ENCODE data around the gene ERCC6. TPM values are rescaled to one million over a fixed set of nuclear protein-coding genes. Genes with fewer than 3 reads are reported as not detected.
A peak's percentile ranks its signal among the peaks of the same experiment; 100 is the strongest.

The ERCC6 gene
- 28.5 TPM for total RNA-seq

DNA sequence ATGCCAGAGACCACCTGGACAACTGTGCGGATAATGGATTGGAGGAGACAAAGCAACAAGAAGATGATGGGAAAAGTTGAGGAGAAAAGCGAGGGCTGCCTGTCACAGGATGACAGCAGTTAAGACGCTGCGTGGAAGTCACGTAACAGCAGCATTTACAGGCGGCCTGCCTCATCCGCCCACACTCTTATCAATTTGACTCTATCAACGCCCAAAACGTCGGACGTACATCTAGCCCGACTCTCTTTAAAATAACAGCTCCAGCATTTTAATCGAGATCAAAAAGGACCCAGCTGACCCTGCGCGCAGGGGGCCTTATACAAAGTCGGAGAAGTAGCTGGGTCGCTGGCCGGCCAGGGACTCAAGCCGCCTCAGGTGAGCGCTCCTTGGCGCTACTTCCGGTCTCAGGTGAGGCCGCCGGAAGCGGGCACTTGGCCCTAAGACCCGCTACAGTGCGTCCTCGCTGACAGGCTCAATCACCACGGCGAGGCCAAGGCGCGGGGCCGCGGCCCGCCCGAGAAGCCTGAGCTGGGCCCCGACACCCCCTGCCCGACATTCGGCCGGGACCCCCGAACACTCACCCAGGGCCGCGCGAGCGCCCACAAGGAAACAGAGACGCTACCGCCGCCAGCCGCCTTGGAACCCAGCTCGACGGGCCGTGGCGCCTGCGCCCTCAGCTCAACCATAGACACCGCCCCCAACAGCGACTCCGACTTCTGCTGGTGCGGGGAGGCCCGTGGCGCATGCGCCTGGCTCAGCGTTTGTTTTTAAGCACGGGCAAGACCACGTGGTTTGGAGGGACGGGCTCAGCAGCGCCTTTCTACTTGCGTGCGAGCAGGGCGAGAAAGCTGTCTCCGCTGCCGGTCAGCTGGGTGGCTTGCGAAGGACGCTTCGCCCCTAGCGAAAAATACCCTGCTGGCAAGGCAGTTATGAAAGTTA is at the start of gene ERCC6:
Gene ERCC6 (minus strand): TSS at position 741 of the 939 bp plus-strand sequence.
- DNase-seq = peak; percentile 98

DNA sequence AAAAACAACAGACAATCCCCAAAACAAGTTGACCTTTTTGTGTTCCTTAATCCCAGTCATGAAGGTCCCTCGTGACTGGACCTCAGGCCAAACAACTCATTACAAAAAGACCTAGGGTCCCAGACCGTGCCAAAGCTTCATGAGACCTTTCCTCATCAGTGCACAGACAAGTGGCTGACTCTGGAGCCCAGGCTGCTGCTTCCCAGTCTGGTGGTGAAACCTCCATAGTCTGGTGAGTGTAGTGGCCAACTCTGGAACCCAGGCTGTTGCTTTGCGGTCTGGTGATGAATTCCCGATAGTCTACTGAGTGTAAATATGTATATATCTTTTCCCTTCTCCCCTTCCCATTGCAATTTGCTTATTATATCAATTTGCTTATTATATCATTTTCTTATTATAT is 49.1 kb upstream of the ERCC6 start:
- no peak for DNase-seq

DNA sequence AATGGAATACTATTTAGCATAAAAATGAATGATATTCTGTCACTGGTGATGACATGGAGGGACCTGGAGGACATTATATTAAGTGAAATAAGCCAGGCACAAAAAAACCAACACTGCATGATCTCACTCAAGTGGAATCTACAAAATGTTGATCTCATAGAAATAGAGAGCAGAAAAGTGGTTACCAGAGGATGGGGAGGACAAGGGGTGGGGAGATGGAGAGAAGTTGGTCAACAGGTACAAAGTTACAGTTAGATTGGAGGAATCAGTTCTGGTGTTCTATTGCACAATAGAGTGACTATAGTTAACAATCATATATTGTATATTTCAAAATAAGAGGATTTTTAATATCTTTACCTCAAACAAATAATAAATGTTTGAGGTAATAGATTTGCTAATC is 46.5 kb upstream of the ERCC6 start:
- DNase-seq = no peak

DNA sequence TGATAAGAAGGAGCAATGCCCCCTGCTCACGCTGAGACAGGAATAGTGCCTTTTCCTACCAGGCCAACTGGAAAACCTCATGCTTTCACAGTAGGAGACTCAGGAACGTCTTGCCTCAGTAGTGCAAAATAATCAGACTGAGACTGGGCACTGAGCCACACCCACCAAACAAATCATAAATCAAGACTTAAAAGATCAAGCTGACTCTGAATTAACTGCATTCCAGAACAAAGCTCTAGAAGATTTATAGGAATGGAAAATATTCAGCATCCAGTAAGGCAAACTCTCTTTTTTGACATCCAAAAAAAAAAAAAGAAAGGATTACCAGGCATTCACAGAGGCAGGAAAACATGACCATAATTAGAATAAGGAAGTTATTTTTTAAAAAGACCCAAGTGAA is 40.7 kb upstream of the ERCC6 start:
- no peak for DNase-seq

DNA sequence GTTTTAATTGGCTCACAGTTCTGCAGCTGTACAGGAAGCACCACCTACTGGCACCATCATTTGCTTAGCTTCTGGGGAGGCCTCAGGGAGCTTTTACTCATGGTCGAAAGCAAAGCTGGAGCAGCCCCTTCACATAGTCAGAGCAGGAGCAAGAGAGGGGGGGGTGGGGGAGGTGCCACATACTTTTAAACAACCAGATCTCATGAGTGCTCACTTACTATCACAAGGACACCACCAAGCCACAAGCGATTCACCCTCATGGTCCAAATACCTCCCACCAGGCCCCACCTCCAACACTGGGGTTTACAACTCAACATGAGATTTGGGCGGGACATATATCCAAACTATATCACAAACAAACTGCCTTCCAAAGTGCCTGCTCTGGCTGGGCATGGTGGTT is 39.5 kb upstream of the ERCC6 start:
- DNase-seq = no peak

DNA sequence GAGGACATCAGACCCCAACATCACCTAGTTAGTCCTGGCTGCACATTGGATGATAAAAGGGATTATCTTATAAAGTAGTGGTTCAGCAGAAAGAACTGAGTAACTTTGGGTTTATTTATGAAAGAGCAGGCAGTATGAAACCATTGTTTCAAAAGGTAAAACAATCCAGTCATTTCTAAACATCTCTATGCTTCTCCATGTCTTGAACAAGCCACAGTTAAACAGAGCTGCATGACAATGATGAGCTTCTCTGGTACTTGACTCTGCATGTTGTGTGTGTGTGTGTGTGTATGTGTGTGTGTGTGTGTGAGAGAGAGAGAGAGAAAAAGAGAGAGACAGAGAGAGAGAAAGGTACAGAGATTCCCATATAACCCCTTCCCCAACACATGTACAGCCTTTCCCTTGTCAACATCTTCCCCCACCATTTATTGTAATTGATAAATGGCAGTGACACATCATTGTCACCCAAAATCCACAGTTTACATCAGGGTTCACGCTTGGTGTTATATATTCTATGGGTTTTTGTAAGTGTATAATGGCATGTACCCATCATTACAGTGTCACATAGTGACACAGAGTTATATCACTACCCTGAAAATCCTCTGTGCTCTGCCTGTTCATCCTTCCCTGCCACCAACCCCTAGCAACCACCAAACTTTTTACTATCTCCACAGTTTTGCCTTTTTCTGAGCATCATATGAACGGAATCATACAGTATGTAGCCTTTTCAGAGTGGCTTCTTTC is 38.4 kb upstream of the ERCC6 start:
- no peak for DNase-seq

DNA sequence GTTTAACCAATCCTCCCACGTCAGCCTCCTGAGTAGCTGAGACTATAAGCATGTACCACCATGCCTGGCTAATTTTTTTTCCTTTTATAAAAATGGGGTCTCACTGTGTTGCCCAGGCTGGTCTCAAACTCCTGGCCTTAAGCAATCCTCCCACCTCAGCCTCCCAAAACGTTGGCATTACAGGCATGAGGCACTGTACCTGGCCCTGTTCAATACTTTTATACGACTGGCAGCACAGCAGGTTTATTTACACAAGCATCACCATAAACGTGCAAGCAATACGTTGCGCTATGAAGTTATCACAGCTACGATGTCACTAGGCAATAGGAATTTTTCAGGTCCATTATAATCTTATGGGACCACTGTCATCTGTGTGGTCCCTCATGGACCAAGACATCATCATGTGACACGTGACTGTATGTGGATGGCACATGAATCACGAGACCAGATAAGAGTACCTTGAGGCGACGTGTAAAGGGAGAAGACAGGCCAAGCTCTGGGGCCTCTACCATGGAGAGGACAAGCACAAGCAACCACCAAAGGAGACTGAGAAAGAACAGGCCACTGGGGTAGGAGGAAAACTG is 36.7 kb upstream of the ERCC6 start:
- no peak for DNase-seq

DNA sequence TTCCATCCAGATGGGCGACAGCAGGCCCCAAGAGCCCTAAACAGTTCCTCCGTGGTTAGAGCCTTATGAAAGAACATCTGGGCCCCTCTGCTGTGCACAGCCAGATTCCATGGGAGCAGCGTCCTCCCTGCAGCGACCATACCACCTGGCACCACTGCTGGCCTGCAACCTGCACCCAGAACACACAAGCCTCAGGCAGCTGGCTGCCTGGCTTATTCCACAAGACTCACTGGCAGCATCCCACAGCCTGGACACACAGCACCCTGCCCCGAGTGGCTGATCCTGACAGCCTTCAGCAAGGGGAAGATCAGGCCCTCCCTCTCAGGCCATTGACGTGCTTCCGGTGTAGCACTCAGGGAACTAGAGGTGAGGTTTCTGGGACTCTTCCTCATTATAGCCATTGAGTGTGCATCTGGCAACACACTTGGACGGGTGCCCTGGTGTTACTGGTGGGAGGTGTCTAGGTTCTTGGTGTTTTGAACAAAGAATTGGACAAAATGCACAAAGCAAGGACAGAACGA is 33.7 kb upstream of the ERCC6 start:
- DNase-seq = no peak

DNA sequence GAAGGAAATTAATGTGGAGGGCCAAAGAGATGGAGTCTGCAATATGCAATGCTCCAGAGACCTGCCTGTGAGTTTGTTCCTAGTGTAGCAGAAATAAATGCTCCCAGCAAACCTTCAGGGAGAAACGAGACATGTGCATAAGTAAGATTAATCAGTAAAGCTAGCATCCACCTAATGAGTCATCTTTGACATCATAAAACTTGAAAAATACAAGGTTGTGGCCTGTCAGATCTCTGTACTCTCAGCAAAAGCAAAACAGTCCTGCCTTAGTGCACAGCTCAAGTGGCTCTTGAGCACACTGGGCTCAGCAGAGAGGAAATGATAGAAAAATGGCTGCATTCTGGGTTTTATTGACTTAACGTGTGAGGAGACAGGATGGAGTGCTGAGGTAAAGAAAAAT is 32.5 kb upstream of the ERCC6 start:
- no peak for DNase-seq

DNA sequence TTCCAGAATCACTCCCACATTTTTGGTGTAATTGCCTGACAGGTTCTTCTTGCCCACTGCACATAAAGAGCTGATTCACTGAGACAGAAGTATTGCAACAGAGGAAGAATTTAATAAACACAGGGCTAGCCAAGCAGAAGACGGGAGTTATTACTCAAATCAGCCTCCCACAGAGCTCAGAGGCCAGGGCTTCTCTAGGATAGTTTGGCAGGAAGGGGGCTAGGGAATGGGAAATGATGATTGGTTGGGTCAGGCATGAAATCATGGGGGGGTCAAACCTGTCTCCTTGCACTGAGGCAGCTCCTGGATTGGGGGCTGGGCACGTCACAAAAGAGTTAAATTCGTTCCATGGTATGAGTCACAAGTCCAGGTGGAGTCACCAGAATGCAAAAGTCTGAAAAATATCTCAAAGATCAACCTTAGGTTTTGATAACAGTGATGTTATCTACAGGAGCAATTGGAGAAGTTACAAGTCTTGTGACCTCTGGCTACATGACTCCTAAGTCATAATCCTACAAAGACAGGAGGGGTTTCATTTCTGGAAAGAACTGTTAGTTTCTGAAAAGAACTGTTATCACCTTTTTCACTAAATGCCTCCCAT is 30.2 kb upstream of the ERCC6 start:
- DNase-seq = no peak

DNA sequence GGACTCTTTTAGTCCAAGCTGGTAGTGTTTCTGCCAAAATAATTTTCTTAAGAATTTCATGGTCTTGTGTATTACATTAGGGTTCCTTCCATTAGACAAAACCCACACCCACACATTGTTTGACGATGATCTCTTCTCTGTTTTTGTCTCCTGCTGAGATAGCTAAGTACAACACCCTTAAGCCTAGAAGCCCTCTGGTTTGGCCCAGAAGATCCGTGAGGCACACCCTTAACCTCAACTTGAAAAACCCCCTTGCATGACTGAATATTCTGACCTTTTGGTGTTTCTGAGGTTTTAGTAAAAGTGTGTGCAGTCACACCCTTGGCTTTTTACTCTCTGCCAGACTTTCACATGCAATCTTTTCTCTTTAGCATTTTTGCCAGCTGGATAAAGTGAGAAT is 29.3 kb upstream of the ERCC6 start:
- no peak for DNase-seq

DNA sequence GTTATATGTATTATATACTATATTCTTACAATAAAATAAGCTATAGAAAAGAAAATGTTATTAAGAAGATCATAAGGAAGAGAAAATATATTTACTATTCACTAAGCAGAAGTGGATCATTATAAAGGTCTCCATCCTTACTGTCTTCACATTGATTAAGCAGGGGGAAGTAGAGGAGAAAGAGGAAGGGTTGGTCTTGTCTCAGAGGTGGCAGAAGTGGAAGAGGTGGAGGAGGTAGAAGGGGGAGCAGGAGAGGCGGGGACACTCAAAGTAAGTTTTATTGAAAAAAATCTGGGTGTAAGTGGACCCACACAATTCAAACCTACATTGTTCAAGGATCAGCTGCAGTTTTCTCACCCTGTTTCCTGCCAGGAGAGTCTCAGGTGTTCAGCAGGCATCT is 28.9 kb upstream of the ERCC6 start:
- no peak for DNase-seq

DNA sequence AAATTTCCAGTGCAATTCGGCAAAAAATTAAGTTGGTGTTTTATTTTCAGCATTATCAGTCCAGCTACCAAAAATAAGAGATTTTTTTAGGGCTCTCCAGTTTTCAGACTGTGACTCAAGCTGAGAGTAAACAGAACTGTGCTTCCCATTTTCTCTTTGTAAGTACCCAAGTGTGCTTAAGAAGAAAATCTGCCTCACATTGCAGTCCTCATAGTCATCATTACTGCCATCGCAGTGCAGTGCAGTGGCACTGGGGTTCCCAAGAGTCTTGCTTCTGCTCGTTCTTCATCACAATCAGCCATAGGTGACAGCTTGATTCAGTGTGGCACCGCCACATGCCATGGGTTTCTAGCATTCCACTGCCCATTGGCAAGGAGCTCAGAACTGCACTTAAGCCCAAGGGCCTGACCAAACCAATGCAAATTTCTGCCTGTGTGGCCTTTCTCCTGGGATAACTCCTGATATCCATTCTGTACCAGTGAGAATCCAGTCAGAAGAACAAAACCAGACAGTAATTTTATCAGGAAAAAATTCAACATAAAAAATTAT is 25.6 kb upstream of the ERCC6 start:
- no peak for DNase-seq

DNA sequence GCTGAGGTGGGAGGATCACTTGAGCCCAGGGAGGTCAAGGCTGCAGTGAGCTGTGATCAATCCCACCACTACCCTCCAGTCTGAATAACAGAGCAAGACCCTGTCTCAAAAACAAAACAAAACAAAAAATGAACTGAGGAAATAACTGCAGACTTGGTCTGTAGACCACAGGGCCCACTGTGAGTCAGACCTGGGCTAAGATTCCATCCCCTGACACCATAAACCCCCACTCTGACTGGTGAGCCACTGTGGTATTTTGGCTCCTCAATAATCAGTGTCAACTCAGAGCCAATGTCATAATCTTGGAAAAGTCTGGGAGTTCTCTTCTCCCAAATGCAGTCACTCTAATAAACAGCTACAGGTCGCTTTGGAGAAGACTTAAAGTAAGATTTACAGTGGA is 24.0 kb upstream of the ERCC6 start:
- DNase-seq = no peak

DNA sequence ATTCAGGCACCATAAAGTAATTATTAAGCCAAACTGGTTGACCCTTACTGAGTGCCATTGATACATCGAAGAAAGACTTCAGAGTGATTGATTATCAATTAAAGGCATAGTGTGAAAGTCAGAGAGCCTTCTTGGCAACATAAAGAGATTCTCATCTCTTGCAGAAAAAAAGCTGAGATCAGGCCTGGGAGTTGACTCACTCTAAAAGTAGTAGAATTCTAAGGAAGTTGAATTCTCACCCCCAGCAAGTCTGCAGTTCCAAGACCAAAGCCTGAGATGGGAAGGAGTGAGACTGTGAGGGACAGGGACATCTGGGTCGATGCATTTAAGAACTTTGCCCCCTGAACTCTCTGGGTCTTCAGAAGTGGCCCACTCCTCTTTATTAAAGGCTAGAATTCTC is 21.6 kb upstream of the ERCC6 start:
- no peak for DNase-seq

DNA sequence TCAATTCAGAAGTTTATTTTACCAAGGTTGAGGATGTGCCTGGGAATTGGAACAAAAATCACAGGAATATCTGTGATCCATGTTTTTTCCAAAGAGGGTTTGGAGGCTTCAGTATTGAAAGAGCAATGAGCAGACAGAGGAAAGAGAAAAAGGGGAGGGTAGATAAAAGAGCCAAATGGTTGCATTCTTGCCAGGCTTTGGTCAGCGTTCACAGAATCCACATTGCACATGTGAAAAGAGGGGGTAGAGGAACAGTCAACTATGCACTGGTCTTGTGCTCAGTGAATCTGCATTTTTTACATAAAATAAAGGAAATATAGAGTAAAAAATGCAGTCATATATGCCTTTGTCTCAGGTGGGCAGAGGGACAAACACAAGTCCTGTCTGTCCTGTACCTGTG is 20.6 kb upstream of the ERCC6 start:
- no peak for DNase-seq

DNA sequence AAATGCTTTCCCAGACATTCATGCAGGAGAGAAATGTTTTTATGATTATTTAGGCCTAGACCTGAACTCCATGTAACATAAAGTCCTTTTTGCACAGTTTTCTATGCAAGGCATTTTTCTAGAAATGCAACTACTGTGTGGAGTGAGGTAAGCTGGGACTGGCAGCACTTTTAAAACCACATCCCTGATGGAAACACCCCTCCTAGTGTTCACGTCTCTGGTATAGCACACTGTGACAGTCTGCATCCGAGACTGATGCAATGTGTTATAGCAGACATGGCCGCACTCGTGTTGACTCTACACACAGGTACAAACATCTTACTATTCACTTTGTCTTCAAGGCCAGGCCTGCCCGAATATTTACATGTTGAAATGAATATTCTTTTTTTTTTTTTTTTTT is 19.3 kb upstream of the ERCC6 start:
- DNase-seq = no peak

DNA sequence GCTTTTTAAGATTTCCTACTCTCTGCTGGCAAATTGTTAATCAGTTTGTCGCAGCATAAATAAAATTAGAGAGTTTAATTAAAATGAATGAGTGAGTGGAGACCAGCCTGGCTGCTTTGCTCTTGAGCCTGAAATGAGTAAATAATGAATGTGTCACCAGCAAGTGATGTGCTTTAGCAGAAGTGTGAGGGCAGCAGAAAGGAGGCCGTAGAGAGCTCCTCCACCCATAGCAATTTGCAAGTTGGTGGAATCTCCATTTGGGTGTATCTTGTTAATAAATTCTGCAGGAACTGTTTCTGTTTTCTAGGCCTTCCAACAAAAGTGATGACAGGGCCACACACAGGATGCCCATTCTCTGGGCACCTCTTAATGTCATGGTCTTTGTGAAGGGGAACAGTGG is 18.8 kb upstream of the ERCC6 start:
- no peak for DNase-seq

DNA sequence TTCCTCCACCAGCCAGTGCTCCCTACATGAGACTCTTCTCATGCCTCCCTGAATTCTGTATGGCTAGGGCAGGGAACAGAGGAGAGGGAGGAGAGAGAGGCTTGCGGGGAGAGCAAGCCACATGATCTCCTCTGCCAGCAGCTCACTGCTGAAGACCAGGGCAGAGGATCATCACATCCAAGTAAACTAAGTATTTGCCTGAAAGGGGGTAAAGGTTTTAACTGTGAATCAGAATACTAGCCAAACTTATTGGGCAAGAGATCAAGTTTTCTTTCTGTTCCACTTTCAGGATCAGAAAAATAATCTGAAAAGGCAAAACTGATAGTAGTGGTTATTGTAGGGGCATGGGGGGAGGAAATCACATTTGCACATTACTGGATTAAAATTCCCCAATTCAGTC is 17.8 kb upstream of the ERCC6 start:
- DNase-seq = no peak

DNA sequence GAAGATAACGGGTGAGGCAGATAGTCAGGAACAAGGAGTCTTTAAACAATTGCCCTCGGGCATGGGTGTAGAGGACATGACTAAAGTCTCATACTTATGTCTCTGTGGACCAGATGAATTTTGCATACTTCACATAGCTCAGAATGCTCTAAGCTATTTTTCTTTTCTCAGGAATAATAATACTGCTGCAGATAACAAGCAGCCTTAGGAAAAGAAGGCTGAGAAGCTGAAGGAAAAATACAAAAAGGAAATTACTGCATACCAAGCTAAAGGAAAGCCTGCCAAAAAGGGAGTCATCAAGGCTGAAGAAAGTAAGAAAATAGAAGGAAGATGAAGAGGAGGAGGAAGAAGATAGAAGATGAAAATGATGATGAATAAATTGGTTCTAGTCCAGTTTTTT is 13.4 kb upstream of the ERCC6 start:
- no peak for DNase-seq

DNA sequence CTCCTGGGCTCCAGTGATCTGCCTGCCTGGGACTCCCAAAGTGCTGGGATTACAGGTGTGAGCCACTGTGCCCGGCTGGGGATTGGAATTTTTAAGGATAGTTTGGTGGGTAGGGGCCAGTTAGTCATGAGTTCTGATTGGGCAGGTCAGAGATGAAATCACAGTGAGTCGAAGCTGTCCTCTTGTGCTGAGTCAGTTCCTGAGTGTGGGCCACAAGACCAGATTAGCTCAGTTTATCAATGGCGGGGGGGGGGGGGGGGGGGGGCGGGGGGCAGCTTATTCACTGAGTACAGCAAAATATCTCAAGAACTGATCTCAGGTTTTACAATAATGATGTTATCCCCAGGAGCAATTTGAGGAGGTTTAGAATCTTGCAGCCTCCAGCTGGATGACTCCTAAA is 11.6 kb upstream of the ERCC6 start:
- no peak for DNase-seq

DNA sequence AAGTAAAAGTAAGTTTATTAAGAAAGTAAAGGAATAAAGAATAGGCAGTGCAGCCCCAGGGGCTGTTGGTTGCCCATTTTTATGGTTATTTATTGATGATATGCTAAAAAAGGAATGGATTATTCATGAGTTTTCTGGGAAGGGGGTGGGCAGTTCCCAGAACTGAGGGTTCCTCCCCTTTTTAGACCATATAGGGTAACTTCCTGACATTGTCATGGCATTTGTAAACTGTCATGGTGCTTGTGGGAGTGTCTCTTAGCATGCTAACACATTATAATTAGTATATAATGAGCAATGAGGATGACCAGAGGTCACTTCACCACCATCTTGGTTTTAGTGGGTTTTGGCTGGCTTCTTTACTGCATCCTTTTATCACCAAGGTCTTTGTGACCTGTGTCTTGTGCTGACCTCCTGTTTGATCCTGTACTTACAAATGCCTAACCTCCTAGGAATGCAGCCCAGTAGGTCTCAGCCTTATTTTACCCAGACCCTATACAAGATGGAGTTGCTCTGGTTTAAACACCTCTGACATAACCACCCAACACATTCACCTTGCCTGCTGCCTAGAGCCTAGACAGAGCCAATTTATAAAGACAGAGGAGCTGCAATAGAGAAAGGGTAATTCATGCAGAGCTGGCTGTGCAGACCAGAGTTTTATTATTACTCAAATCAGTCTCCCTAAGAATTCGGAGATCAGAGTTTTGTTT is 10.9 kb upstream of the ERCC6 start:
- no peak for DNase-seq

Measured in occipital lobe (tissue), 2 donors.